GM12891 (cell line): ENCODE results near the gene RNLS.

Source experiments
- DNase-seq: peaks from one replicate; pipeline ENCODE4 v3.0.0; 2011; ENCODE audit warnings: low spot score; ENCODE audit not compliant: insufficient read length
- FAIRE-seq: peaks from 2 replicates; lab custom pipeline; 2011; peaks lifted over from hg19 to GRCh38; lab: Jason Lieb, UNC
- PAX5 ChIP-seq: IDR thresholded peaks from 2 replicates; pipeline ENCODE4 v1.6.1; 2011; ENCODE audit warnings: low read length, moderate library complexity, mild to moderate bottlenecking; ENCODE audit not compliant: insufficient read depth, severe bottlenecking
- POLR2A ChIP-seq: IDR thresholded peaks from 2 replicates; pipeline ENCODE4 v1.6.1; 2011; ENCODE audit warnings: low read depth, low read length, control low read depth
- POLR2AphosphoS5 ChIP-seq: IDR thresholded peaks from 2 replicates; pipeline ENCODE4 v1.6.1; 2011; ENCODE audit warnings: low read depth, low read length, control low read depth
- POU2F2 ChIP-seq: IDR thresholded peaks from 2 replicates; pipeline ENCODE4 v1.6.1; 2011; ENCODE audit warnings: low read depth, mild to moderate bottlenecking, control low read depth, low read length, moderate library complexity
- SPI1 ChIP-seq: IDR thresholded peaks from 2 replicates; pipeline ENCODE4 v1.6.1; 2011; ENCODE audit warnings: low read depth, low read length, control low read depth
- TAF1 ChIP-seq: IDR thresholded peaks from 2 replicates; pipeline ENCODE4 v1.6.1; 2011; ENCODE audit warnings: low read depth, low read length, control low read depth

Gene RNLS

DNA sequence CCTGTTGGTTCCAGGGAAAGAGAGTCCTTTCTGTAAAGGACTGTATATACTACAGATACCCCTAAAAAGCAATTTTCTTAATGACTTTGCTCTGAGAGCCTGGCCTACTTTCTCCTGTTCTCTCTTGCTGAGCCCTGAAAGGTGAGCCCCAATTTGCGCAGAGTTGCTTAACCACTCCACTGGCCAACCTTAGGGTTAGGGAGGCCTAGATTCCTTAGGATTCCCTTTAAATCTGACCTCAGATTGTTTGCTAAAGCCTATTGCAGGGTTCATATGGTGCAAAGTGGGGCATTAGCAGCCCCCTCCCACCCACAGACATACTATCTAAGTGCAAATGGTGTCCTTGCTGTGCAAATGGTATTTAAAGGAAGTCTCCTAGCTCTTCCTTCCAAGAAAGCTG is 164.2 kb downstream of the RNLS start:
- no peak for FAIRE-seq
- no peak for TF ChIP-seq PAX5
- TF ChIP-seq POU2F2, result no peak
- TF ChIP-seq TAF1, result no peak
- no peak for TF ChIP-seq POLR2A
- TF ChIP-seq POLR2AphosphoS5, result no peak
- no peak for TF ChIP-seq SPI1
- DNase-seq, result no peak

GRCh38 chr10:88417387-88418030 is 165.6 kb downstream of the RNLS start:
- FAIRE-seq, result no peak
- no peak for DNase-seq
- TF ChIP-seq POLR2AphosphoS5, result no peak
- TF ChIP-seq POLR2A, result no peak
- TF ChIP-seq SPI1, result no peak
- no peak for TF ChIP-seq TAF1
- no peak for TF ChIP-seq POU2F2
- no peak for TF ChIP-seq PAX5

- DNase-seq (no peak), FAIRE-seq (no peak)
- TF ChIP-seq SPI1 (no peak), PAX5 (no peak), TAF1 (no peak), POLR2AphosphoS5 (no peak), POLR2A (no peak), POU2F2 (no peak)
Observed at GRCh38 chr10:88416801-88417200, 166.3 kb downstream of the RNLS start.

DNA sequence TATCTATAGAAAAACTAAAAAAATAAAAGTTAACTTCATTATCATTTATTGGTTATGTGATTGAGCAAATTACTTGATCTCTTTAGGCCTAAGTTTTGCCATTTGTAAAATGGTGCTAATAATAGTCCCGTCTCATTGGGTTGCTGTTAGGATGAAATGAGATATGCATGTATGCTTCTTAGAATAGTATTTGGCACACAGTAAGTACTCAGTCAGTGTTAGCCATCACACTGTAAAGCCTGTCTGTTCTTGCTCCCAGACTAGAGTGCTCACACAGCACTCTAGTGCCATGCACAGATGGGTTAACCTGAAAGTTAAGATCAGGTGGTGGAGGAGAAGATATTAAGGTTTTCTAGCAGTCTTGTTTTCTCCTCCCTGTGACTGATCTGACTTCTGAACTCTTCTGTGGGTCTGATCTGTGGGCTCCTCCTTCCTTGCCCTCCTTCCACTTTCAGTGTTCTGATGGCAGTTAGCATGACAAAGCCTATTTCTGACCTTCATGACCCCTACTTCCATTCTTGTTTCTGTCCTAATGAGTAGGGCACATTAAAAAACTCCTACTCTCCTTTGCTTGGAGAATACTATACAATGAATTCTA is 167.5 kb downstream of the RNLS start:
- DNase-seq (no peak), FAIRE-seq (peak; percentile 76)
- TF ChIP-seq POLR2A (no peak), POLR2AphosphoS5 (no peak), POU2F2 (no peak), TAF1 (no peak), SPI1 (no peak), PAX5 (no peak)

DNA sequence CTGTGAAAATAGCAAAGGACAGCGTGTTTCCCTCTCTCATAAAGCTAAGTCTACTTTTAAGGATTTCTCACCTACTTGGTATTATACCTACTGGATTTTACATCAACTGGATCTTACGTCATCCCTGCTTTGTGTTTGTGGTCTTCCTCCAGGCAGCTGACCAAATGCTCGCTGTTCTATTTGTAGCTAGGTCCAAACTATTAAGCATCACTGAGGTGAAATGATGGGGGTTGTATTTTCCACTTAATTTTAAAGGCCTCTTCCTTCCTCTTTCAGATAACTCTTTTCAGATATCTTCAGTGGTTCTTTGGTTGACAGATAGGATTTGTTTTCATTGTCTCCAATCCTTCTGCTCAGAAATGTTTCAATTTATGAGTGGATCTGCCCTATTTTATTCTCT is 169.7 kb downstream of the RNLS start:
- TF ChIP-seq TAF1 (no peak), POLR2AphosphoS5 (no peak), PAX5 (no peak)
- FAIRE-seq, result peak; percentile 90
- no peak for DNase-seq

DNA sequence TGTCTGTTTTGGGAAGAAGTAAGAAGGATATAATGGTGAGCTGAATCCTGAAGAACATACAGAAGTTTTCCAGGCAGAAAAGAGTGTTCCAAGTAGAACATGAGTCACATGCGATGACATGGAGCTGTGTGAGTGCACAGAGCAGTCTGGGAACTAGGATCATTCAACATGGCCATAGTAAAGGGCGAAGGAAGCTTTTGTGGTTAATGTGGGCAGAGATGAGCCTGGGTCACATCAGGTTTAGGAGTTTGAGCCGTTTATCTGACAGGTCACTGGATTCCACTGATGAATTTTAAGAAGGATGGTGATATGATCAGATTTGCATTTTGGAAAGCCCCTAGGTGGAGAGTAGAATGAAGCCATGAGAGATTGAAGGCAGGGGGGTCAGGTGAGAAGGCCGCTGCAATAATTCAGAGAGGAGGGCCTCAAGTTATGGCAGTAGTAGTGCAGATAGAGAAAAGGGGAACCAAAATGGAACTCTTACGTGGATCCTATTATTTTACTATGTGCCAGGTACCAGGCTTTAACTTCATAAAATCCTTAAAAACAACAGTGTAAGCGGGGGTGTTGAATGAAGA is 171.3 kb downstream of the RNLS start:
- FAIRE-seq (peak; percentile 93), DNase-seq (no peak)
- TF ChIP-seq POLR2AphosphoS5 (no peak), POU2F2 (peak; percentile 63; the same call in 1 of the 2 replicates)

DNA sequence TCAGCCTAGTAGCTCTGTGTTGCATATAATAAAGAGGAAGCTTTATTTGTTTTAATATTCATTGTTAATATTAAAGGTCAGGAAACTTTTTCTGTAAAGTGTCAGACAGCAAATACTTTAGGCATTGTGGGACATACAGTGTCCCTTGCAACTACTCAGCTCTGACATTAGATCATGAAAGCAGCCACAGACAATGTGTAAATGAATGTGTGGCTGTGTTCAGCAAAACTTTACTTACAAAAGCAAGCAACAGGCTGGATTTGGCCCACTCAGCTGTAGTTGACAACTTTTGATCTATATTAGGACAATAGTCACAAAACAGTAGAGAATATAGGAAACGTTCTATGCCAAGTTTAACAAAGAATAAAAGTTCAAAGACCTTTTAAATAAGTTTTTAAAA is 173.3 kb downstream of the RNLS start:
- DNase-seq (no peak), FAIRE-seq (peak; percentile 73)
- TF ChIP-seq POLR2AphosphoS5 (no peak), POU2F2 (no peak), TAF1 (no peak), SPI1 (no peak)

- peak; percentile 11; the same call in 1 of the 2 replicates for TF ChIP-seq SPI1
- no peak for TF ChIP-seq TAF1
- no peak for TF ChIP-seq POLR2A
- DNase-seq (no peak), FAIRE-seq (peak; percentile 64)
Observed at GRCh38 chr10:88409236-88409635, 173.9 kb downstream of the RNLS start.

DNA sequence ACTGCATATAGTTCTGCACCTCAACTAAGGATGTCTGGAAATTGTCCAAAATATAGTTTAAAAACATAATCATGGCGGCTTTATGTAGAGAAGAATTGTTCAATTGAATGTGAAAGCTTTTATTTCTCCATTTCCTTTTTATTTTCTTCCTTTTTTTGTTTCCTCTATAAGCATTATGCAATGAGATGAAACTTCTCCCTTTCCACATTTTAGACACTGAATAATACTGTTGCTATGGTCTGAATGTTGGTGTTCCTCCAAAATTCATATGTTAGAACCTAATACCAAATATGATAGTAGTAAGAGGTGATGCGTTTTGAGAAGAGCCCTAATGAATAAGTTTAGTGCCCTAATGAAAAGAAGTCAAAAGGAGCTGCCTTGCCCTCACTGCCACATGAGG is 175.0 kb downstream of the RNLS start:
- FAIRE-seq (no peak), DNase-seq (no peak)
- TF ChIP-seq POLR2A (no peak), PAX5 (no peak), POLR2AphosphoS5 (no peak), POU2F2 (no peak), SPI1 (no peak), TAF1 (no peak)

GRCh38 chr10:88404133-88404532 is 179.0 kb downstream of the RNLS start:
- FAIRE-seq, result no peak

More at GRCh38 chr10:88404133-88404532, 179.0 kb downstream of the RNLS start:
- no peak for DNase-seq
- TF ChIP-seq POLR2A, result no peak
- TF ChIP-seq POLR2AphosphoS5, result no peak
- no peak for TF ChIP-seq TAF1
- TF ChIP-seq PAX5, result no peak
- no peak for TF ChIP-seq SPI1
- TF ChIP-seq POU2F2, result no peak
